GM19035 (cell line): ENCODE results near the gene SH2D7.

ENCODE experiments used
- ATAC-seq: cut with Tn5 transposase; IDR thresholded peaks from one replicate; pipeline ENCODE4 v1.9.1; 2021; ENCODE audit not compliant: unreplicated experiment

Gene SH2D7

GRCh38 chr15:78103406-78104118 lies 11.2 kb downstream of the SH2D7 start:
- peak; percentile 74 for ATAC-seq

- peak; percentile 12 for ATAC-seq
These were observed 11.7 kb downstream of the SH2D7 start for GRCh38 chr15:78104119-78104479.

- ATAC-seq = no peak
These were observed 12.5 kb downstream of the SH2D7 start for GRCh38 chr15:78104566-78105475.

DNA sequence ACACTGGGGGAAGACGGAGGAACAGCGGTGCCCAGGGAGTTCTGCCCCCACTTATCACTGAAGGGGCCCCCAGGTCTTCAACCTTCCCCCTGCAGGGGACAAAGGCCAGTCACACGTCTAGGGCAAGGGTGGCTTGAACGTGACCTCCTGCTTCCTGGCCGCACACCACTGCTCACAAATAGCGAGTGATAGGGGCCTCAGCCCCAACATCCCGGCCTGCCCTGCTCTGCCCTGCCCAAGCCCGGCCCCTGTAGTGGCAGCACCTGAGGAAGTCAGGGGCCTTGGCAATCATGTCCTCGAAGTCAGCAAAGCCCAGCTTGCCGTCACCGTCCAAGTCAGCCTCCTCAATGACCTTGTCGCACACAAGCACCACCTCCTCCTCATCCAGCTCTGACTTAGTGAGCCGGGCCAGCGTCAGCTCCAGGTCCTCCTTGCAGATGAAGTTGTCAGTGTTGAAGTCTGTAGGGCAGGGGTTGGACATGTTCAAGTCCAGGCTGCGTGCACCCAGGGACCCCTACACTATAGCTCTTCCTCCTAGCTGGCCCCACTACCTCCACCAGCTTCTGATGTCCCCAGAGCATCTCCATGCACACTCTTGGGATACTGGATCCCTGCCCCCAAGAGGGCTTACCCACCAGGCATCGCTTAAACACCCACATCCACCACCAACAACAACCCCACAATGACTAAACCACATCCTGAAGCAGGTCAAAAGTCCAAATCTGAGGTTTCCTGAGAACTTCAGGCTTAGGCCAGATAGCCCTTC lies 13.3 kb downstream of the SH2D7 start:
- no peak for ATAC-seq

DNA sequence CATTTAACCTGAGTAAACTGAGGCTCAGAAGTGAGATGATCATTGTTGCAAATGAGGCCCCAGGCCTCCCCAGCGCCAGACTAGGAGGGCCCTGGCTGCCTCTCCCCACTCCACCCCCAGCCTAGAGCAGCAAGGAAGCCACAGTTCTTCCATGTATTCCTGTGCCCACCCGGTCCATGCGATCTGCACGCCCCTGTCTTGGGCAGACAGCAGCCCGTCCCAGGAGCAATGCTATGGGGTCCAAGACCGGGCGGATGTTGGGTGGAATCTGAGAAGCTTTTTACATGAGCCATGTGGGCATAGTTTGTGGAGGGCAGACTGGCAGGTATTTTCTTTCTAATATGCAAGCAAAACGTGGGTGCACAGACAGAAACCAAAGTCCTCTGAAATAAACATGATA lies 15.1 kb downstream of the SH2D7 start:
- no peak for ATAC-seq

- ATAC-seq = peak; percentile 51
These were observed 16.1 kb downstream of the SH2D7 start for GRCh38 chr15:78108300-78109084.

- ATAC-seq = no peak
These were observed 16.8 kb downstream of the SH2D7 start for GRCh38 chr15:78109156-78109555.

DNA sequence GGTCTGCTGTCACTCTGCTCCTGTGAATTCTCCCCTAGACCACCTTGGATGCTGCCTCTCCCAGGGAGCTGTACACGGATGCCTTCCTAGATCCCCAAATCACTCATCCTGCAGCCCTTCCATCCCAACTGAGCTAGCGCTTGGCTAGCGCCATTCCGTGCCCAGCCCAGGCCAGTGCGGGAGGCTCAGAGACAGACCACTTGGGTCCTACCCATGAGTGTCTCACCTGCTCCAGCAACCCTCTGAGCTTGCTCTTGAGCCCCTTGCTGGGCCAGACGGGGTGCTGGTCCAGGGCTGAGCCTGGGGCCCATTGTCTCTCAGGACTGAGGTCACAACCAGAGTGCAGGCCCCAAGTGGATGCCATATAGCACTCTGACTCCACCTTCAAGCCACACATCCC lies 17.7 kb downstream of the SH2D7 start:
- ATAC-seq = no peak

- ATAC-seq = no peak
These were observed 18.6 kb downstream of the SH2D7 start for GRCh38 chr15:78110916-78111475.

DNA sequence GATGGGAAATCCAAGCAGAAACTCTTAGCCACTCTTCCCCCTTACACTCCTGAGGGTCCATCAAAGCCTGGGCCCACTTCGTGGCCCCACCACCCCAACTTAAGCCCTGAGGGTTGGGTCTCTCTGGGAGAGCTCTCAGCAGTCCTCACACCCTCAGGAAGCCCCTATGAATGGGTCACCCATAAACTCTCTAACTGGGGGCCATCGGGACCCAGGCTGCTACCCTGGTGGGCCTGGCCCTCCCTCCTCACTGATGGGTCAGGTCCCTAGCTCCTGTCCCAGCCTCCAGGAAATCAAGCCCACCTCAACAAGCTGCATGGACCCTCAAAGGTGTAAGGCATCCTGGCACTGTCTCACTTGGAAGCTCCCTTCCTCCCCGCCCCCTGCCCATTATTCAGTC lies 19.4 kb downstream of the SH2D7 start:
- no peak for ATAC-seq

DNA sequence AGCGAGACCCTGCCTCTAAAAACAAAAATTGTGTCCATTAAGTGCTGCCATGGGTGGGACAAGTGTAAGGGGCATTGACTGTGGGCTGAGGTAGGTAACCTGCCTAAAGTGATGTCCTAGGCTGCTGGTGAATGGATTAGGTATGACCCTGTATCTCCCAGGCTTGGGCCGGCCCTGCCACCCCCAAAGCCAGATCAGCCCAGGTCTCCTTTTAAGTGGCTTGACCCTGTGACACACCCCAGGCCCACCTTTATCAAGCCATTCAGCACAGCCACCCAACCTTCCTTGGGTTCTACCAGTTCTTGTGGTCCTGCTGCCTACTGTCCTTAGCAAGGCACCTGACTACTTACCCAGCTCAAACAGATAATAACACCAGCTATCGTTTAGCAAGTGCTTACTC lies 20.2 kb downstream of the SH2D7 start:
- no peak for ATAC-seq

DNA sequence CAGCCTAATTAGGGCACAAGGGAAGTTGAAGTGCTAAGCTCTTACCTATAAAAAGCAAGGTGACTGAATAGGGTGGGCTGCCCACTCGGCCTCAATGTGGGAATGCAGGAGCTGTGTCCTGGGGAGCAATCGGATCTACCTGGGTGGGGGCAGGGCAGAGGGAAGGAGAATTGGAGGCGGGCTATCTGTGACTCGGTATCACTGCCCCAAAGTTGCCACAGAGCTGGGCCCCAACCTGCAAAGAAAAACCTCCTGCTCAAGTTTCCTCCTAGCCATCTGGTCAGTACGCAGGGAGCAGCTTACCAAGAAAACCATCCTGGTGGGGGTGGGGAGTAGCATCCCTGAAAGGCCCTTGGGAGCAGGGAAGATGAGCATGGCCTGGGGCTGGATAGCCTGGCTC lies 28.2 kb downstream of the SH2D7 start:
- ATAC-seq = no peak

DNA sequence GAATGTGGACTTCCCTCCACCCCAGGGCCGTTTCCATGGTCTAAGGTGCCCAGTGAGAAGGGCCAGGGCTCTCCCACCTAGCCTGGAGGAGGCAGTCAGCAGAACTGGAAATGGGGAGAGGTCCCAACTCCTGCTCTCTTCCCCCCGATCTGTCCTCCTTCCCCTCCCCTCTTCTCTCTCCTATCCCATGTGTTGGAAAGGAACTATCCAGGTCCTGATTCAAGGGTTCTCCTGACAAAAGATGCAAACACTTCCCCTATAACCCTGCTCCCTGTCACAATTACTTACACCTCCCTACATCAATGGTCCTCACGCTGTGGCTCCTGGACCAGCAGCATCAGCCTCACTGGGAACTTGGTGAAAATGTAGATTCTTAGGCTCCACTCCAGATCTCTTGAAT lies 32.9 kb downstream of the SH2D7 start:
- ATAC-seq = no peak

- ATAC-seq = no peak
These were observed 35.5 kb downstream of the SH2D7 start for GRCh38 chr15:78127882-78128281.

GRCh38 chr15:78129077-78129750 lies 36.9 kb downstream of the SH2D7 start:
- no peak for ATAC-seq

GRCh38 chr15:78129751-78130287 lies 37.5 kb downstream of the SH2D7 start:
- ATAC-seq = no peak

- no peak for ATAC-seq
These were observed 38.3 kb downstream of the SH2D7 start for GRCh38 chr15:78130466-78131294.

GRCh38 chr15:78131295-78132061 lies 39.1 kb downstream of the SH2D7 start, which contains the start of gene CIB2:
CIB2 (minus strand) TSS chr15:78131445; CDS start chr15:78131215, 230 bp downstream.
- ATAC-seq = peak; percentile 74
